K562 (cell line): ENCODE data around the gene SLC1A4. TPM values are rescaled to one million over a fixed set of nuclear protein-coding genes. Genes with fewer than 3 reads are reported as not detected.

Source experiments
- ATAC-seq: fragments of 200-7000 bp; cut with Tn5 transposase; 3 replicates; pipeline ENCODE4 v1.9.1; 2020; ENCODE audit warnings: moderate library complexity
- BruUV-seq: library from RNA; stranded (reverse); fragments of 400-500 nt; replicated peaks from 2 replicates; lab custom pipeline; 2021; lab: Mats Ljungman, UMichigan
- CTCF ChIA-PET: fragments of 300-600 bp; formaldehyde crosslinking; extraction: SDS; loops from one replicate; lab custom pipeline; 2021; ENCODE audit warnings: low intra/inter-chr PET ratio; lab: Yijun Ruan, JAX
- POLR2A ChIA-PET: fragments of 300-600, 350-650 bp; sonication (Branson Sonifier 250); formaldehyde crosslinking; extraction: SDS; loops from one replicate; lab custom pipeline; 2021; ENCODE audit warnings: antibody characterized with exemption, inconsistent platforms; lab: Yijun Ruan, JAX
- DNase-seq, 4 experiments: peaks; one replicate each; pipeline versions ENCODE4 v3.0.0 to v3.0.0-alpha.2; 2011 to 2018; ENCODE audit warnings: low spot score in 3 of 4, mixed read lengths in 3 of 4; ENCODE audit errors: extremely low read depth in 1 of 4
- FAIRE-seq: peaks from 2 replicates; lab custom pipeline; 2011; peaks lifted over from hg19 to GRCh38; lab: Jason Lieb, UNC
- H2AFZ ChIP-seq: 2 replicates; pipeline ENCODE4 v1.6.0; 2011; ENCODE audit warnings: low read depth, low read length, control low read depth, inconsistent platforms
- H3K27ac ChIP-seq: fragments of 200-600 bp; 3 replicates; pipeline ENCODE4 v1.8.0; 2011; ENCODE audit warnings: low read depth, mild to moderate bottlenecking, control low read depth, inconsistent platforms, low read length, moderate library complexity, mixed read lengths; ENCODE audit errors: extremely low read depth
- H3K27me3 ChIP-seq, 2 experiments: fragments of 300-600 bp in 1 of 2; 2 replicates in 1 of 2; 3 replicates in 1 of 2; pipeline versions ENCODE4 v1.6.0 to v1.8.0; 2011; ENCODE audit warnings: inconsistent platforms in 2 of 2, low read length in 2 of 2, mild to moderate bottlenecking in 1 of 2, mixed read lengths in 1 of 2, moderate library complexity in 1 of 2; ENCODE audit not compliant: control insufficient read depth in 2 of 2, insufficient read depth in 2 of 2
- H3K36me3 ChIP-seq: fragments of 300-600 bp; 3 replicates; pipeline ENCODE4 v1.8.0; 2011; ENCODE audit warnings: mild to moderate bottlenecking, low read length, inconsistent platforms; ENCODE audit not compliant: control insufficient read depth, insufficient read depth
- H3K4me1 ChIP-seq, 2 experiments: fragments of 200-600 bp in 1 of 2; replicated peaks in 1 of 2; 2 replicates in 1 of 2; 3 replicates in 1 of 2; pipeline versions ENCODE4 v1.5.1 to v1.8.0; 2011; ENCODE audit warnings: inconsistent platforms in 2 of 2, low read length in 2 of 2, mild to moderate bottlenecking in 1 of 2, mixed read lengths in 1 of 2, moderate library complexity in 1 of 2; ENCODE audit not compliant: control insufficient read depth in 2 of 2, insufficient read depth in 2 of 2
- H3K4me2 ChIP-seq: 2 replicates; pipeline ENCODE4 v1.6.1; 2011; ENCODE audit warnings: low read length, control low read depth, inconsistent platforms, mixed read lengths; ENCODE audit not compliant: insufficient read depth
- H3K4me3 ChIP-seq: fragments of 200-600 bp; sonication (generic), shearing (Covaris generic); 2 replicates; pipeline ENCODE4 v1.5.1; 2016; ENCODE audit warnings: control low read depth, inconsistent platforms
- H3K79me2 ChIP-seq: fragments of 200-600 bp; 3 replicates; pipeline ENCODE4 v1.8.0; 2011; ENCODE audit warnings: low read length, inconsistent platforms; ENCODE audit not compliant: control insufficient read depth, insufficient read depth
- H3K9ac ChIP-seq, 2 experiments: 2 replicates each; pipeline versions ENCODE4 v1.6.0 to v1.6.1; 2011; ENCODE audit warnings: low read depth in 2 of 2, low read length in 2 of 2, control low read depth in 1 of 2, inconsistent platforms in 1 of 2, mild to moderate bottlenecking in 1 of 2, mixed read lengths in 1 of 2; ENCODE audit not compliant: insufficient read depth in 1 of 2
- H3K9me1 ChIP-seq: one replicate; pipeline ENCODE4 v1.6.0; 2011; ENCODE audit warnings: inconsistent platforms, mild to moderate bottlenecking, low read length, moderate library complexity; ENCODE audit not compliant: control insufficient read depth, insufficient read depth
- H3K9me3 ChIP-seq: replicated peaks from 2 replicates; pipeline ENCODE4 v1.5.1; 2011; ENCODE audit warnings: low read depth, low read length, inconsistent platforms; ENCODE audit not compliant: control insufficient read depth, insufficient read depth
- H4K20me1 ChIP-seq: replicated peaks from 2 replicates; pipeline ENCODE4 v1.6.1; 2011; ENCODE audit warnings: low read length, inconsistent platforms, mixed read lengths; ENCODE audit not compliant: control insufficient read depth, insufficient read depth
- ATF2 ChIP-seq: sonication (generic); formaldehyde crosslinking; IDR thresholded peaks from 2 replicates; pipeline ENCODE4 v1.8.1; 2022; ENCODE audit warnings: missing genetic modification reagents
- GATA2 ChIP-seq: sonication (generic); formaldehyde crosslinking; IDR thresholded peaks from 2 replicates; pipeline ENCODE4 v1.4.0; 2020; ENCODE audit warnings: mild to moderate bottlenecking, missing genetic modification reagents
- HSF4 ChIP-seq: fragments of 250-450 bp; sonication (Bioruptor Pico); IDR thresholded peaks from 2 replicates; pipeline ENCODE4 v2.1.2; 2022; ENCODE audit warnings: mild to moderate bottlenecking, moderate library complexity, borderline replicate concordance
- KLF1 ChIP-seq: fragments of 450-650 bp; IDR thresholded peaks from 2 replicates; pipeline ENCODE4 v1.6.1; 2016; ENCODE audit warnings: missing genetic modification characterization, missing compliant biosample characterization
- MAFK ChIP-seq: IDR thresholded peaks from 2 replicates; pipeline ENCODE4 v1.6.1; 2011; ENCODE audit warnings: low read length, improper control_type of control experiment
- RBM22 ChIP-seq: fragments of 200-400 bp; formaldehyde crosslinking; IDR thresholded peaks from 2 replicates; pipeline ENCODE4 v1.6.1; 2018; ENCODE audit warnings: low read length, low read depth; ENCODE audit not compliant: poor library complexity, severe bottlenecking
- RNF219 ChIP-seq: fragments of 250-450 bp; sonication (Bioruptor Pico); IDR thresholded peaks from 2 replicates; pipeline ENCODE4 v1.5.0; 2022; ENCODE audit warnings: mild to moderate bottlenecking
- SRF ChIP-seq, 2 experiments: fragments of 250-450, 450-650 bp in 1 of 2; sonication (Bioruptor Pico) in 1 of 2; sonication (generic) in 1 of 2; formaldehyde crosslinking; IDR thresholded peaks; 2 replicates each; pipeline versions ENCODE4 v1.5.0 to v1.5.1; 2020 to 2022; ENCODE audit warnings: mild to moderate bottlenecking in 1 of 2, missing genetic modification reagents in 1 of 2
- SRSF1 ChIP-seq: fragments of 200-400 bp; formaldehyde crosslinking; IDR thresholded peaks from 2 replicates; pipeline ENCODE4 v1.6.1; 2017; ENCODE audit warnings: mild to moderate bottlenecking, low read depth, low read length, moderate library complexity
- TOE1 ChIP-seq, 2 experiments: fragments of 450-650 bp in 1 of 2; sonication (generic) in 1 of 2; formaldehyde crosslinking in 1 of 2; IDR thresholded peaks; 2 replicates each; pipeline versions ENCODE4 v1.7.1 to v1.8.0; 2016 to 2022; ENCODE audit warnings: borderline replicate concordance in 2 of 2, mild to moderate bottlenecking in 2 of 2, antibody characterized with exemption in 1 of 2, inconsistent platforms in 1 of 2, low read depth in 1 of 2, missing genetic modification reagents in 1 of 2, moderate library complexity in 1 of 2
- TSC22D4 ChIP-seq: fragments of 450-650 bp; IDR thresholded peaks from 2 replicates; pipeline ENCODE4 v1.6.1; 2016; ENCODE audit warnings: missing genetic modification characterization, missing biosample characterization, control low read depth
- UBTF ChIP-seq, 2 experiments: IDR thresholded peaks; 2 replicates each; pipeline ENCODE4 v1.6.1; 2012; ENCODE audit warnings: improper control_type of control experiment in 2 of 2, low read depth in 2 of 2, low read length in 2 of 2, borderline replicate concordance in 1 of 2
- ZBTB43 ChIP-seq: sonication (generic); formaldehyde crosslinking; IDR thresholded peaks from 2 replicates; pipeline ENCODE4 v1.8.0; 2023; ENCODE audit warnings: mild to moderate bottlenecking, missing genetic modification reagents
- ZNF217 ChIP-seq: sonication (generic); formaldehyde crosslinking; IDR thresholded peaks from 2 replicates; pipeline ENCODE4 v1.8.0; 2022; ENCODE audit warnings: mild to moderate bottlenecking, missing genetic modification reagents
- ZNF311 ChIP-seq: fragments of 250-450 bp; sonication (Bioruptor Pico); IDR thresholded peaks from 2 replicates; pipeline ENCODE4 v1.4.0; 2020; ENCODE audit warnings: mild to moderate bottlenecking, moderate library complexity
- WGBS: fragments of 100-300 bp; shearing (Covaris generic); methylation state at CpG from one replicate; pipeline ENCODE4 v1.1.6; 2016; ENCODE audit warnings: low coverage, mixed read lengths; ENCODE audit not compliant: insufficient coverage; ENCODE audit errors: missing lambda C conversion rate; 5-methylcytosine and 5-hydroxymethylcytosine counted together
- in situ Hi-C: fragments of 300-500 bp; cut with MboI; formaldehyde crosslinking; loops from 4 replicates; pipeline ENCODE4 v1.15.0; 2018; ENCODE audit warnings: inconsistent platforms, mixed read lengths
- intact Hi-C: fragments of 100-400 bp; cut with micrococcal nuclease; formaldehyde crosslinking; loops from 2 replicates; pipeline ENCODE4 v1.14.2; 2022
- polyA plus RNA-seq, 8 experiments: library from polyadenylated mRNA; depleted of rRNA in 4 of 8; stranded (reverse) in 5 of 8; unstranded in 3 of 8; fragments of >200 nt; fragmentation: Nextera tagmentation in 2 of 8; fragmentation: Illumina TruSeq in 1 of 8; extraction: Ambion mirVana in 2 of 8; extraction: Trizol in 1 of 8; gene quantifications; 2 replicates each; pipeline versions ENCODE4 v1.2.1 to v1.2.3, GENCODE V29; 2011 to 2014; ENCODE audit warnings: inconsistent platforms in 1 of 8, missing spikeins in 1 of 8
- total RNA-seq, 7 experiments: library from RNA; depleted of rRNA in 6 of 7; stranded (reverse); fragments of >200 nt in 6 of 7; fragmentation: Illumina TruSeq in 2 of 7; extraction: Trizol in 2 of 7; gene quantifications; 2 replicates each; pipeline versions ENCODE4 v1.2.1 to v1.2.3, GENCODE V29; 2011 to 2021; ENCODE audit warnings: low replicate concordance in 1 of 7

Gene SLC1A4
- total and polyA plus RNA-seq, 9 of the 15 experiments (the other 6 are each of a cell fraction or from before 2014, with no cell fraction given), result 4.4 to 24.0 (median 10.9) TPM

GRCh38 chr2:65059071-65059470, 69.9 kb downstream of the SLC1A4 start:
- ChIA-PET POLR2A (interaction anchor here (0.7 to 0.8 kb wide), 2 partner anchors 17 to 27 kb away, joined by 3 read pairs; no protein-coding TSS in a partner anchor), CTCF (no interaction called here)
- BruUV-seq, result no TSS peak
- peaks cover 10% of the 10 kb centered on the region for H4K20me1 ChIP-seq
- 100% methylated on average over 1 of the region's 1 CpG for WGBS
- H3K79me2 ChIP-seq, result peaks cover 37% of the 10 kb centered on the region
- no peaks in the 10 kb centered on the region for H3K27me3 ChIP-seq
- no peaks in the 10 kb centered on the region for H3K9me1 ChIP-seq
- no peak overlapping the region for H2AFZ ChIP-seq
- H3K4me1 ChIP-seq, result peaks cover 21 to 47% of the 10 kb centered on the region in 2 experiments
- DNase-seq (no peak), FAIRE-seq (no peak), ATAC-seq (no peak)
- no peak overlapping the region for H3K4me3 ChIP-seq
- intact Hi-C loops, result no loop called here
- H3K4me2 ChIP-seq, result no peak overlapping the region
- in situ Hi-C loops, result no loop called here
- no peak overlapping the region for H3K27ac ChIP-seq
- no peaks in the 10 kb centered on the region; the same call in 2 of the 3 replicates for H3K36me3 ChIP-seq
- H3K9ac ChIP-seq, result no peak overlapping the region
- H3K9me3 ChIP-seq, result no peaks in the 10 kb centered on the region
- TF ChIP-seq ZNF217 (CRISPR knock-in tag) (no peak), ZNF311 (CRISPR knock-in tag) (no peak), RNF219 (no peak), MAFK (no peak), HSF4 (CRISPR knock-in tag) (no peak), UBTF (IDR thresholded peaks at IDR 0.05; ENCODE audit: borderline replicate concordance in 1 of 2, low read depth in 2 of 2, low read length in 2 of 2) (no peak), GATA2 (CRISPR knock-in tag) (no peak), KLF1 (no peak), SRSF1 (no peak), RBM22 (no peak), ZBTB43 (CRISPR knock-in tag) (no peak), TOE1 (IDR thresholded peaks at IDR 0.05; ENCODE audit: borderline replicate concordance) (no peak), TOE1 (CRISPR knock-in tag; IDR thresholded peaks at IDR 0.05; ENCODE audit: borderline replicate concordance, low read depth) (no peak), TSC22D4 (tag) (no peak), ATF2 (no peak), SRF (CRISPR knock-in tag; IDR thresholded peaks at IDR 0.05) (no peak)
